Measurements from ENCODE around the gene MAPK12. TPM values are rescaled to one million over a fixed set of nuclear protein-coding genes. Genes with fewer than 3 reads are reported as not detected.

MAPK12 gene
- total RNA-seq, 2 donors from 2014 or later, result 3.9 to 4.6 TPM

GRCh38 chr22:50204571-50204970 lies 56.9 kb downstream of the MAPK12 start:
- intact Hi-C loops (cut with DNase I), result no loop called here
- H3K4me3 ChIP-seq, result no peak overlapping the region
- peaks cover 0 to 3% of the 10 kb centered on the region in 2 donors for H3K36me3 ChIP-seq (replicated peaks in 1 of 2; ENCODE audit: insufficient read depth in 1 of 2, low read depth in 2 of 2)
- DNase-seq (no peak), ATAC-seq (no peak)
- WGBS, 2 donors, result 87 to 91% methylated on average over 7 of the region's 7 CpGs
- H3K27ac ChIP-seq, result no peak overlapping the region
- no peaks in the 10 kb centered on the region for H3K27me3 ChIP-seq
- no peaks in the 10 kb centered on the region for H3K9me3 ChIP-seq
- H3K4me1 ChIP-seq, result peaks cover 25% of the 10 kb centered on the region
- TF ChIP-seq CTCF (IDR thresholded peaks at IDR 0.05) (no peak), POLR2A (IDR thresholded peaks at IDR 0.05) (no peak)

- intact Hi-C loops (cut with DNase I), result no loop called here
- Histone ChIP-seq H3K36me3 (replicated peaks in 1 of 2; ENCODE audit: insufficient read depth in 1 of 2, low read depth in 2 of 2) (peaks cover 0 to 3% of the 10 kb centered on the region in 2 donors), H3K27me3 (no peaks in the 10 kb centered on the region), H3K4me3 (no peak overlapping the region), H3K4me1 (peaks cover 26% of the 10 kb centered on the region), H3K27ac (no peak overlapping the region), H3K9me3 (no peaks in the 10 kb centered on the region)
- WGBS, 2 donors, result 93 to 100% methylated on average over 1 of the region's 1 CpG
- no peak for ATAC-seq
- DNase-seq, result no peak
- TF ChIP-seq CTCF (IDR thresholded peaks at IDR 0.05) (no peak), POLR2A (IDR thresholded peaks at IDR 0.05) (no peak)
These were observed 58.2 kb downstream of the MAPK12 start for GRCh38 chr22:50203288-50203687.

Other genes starting within 250 kb of the MAPK12 start
- gene IL17REL, start 248.9 kb downstream of the MAPK12 start, total RNA-seq, result not detected
- gene TTLL8, start 203.4 kb downstream of the MAPK12 start, total RNA-seq, result not detected
- not detected for gene MLC1, start 176.3 kb downstream of the MAPK12 start, total RNA-seq
- under 1 TPM in 1 of 2 donors, not detected in 1; 0.52 TPM for gene MOV10L1, start 171.7 kb downstream of the MAPK12 start, total RNA-seq
- 1 to 10 TPM in 1 of 2 donors, under 1 TPM in 1; 0.33 to 3.1 TPM for gene PANX2, start 91.0 kb downstream of the MAPK12 start, total RNA-seq
- 100 to 1,000 TPM in 1 of 2 donors, 10 to 100 TPM in 1; 82.8 to 110 TPM for gene TRABD, start 75.8 kb downstream of the MAPK12 start, total RNA-seq
- 10 to 100 TPM; 23.6 to 57.4 TPM for gene SELENOO, start 60.7 kb downstream of the MAPK12 start, total RNA-seq
- 100 to 1,000 TPM in 1 of 2 donors, 10 to 100 TPM in 1; 61.2 to 121 TPM for gene TUBGCP6, start 16.7 kb downstream of the MAPK12 start, total RNA-seq
- gene HDAC10, start 10.4 kb downstream of the MAPK12 start, total RNA-seq, result 100 to 1,000 TPM in 1 of 2 donors, 10 to 100 TPM in 1; 31.9 to 128 TPM
- 1 to 10 TPM; 3.0 to 3.6 TPM for gene MAPK11, start 8.7 kb upstream of the MAPK12 start, total RNA-seq
- 100 to 1,000 TPM; 113 to 140 TPM for gene PLXNB2, start 46.0 kb upstream of the MAPK12 start, total RNA-seq
- gene DENND6B, start 65.3 kb upstream of the MAPK12 start, total RNA-seq, result 1 to 10 TPM; 3.4 to 7.3 TPM
- 10 to 100 TPM; 48.8 to 53.4 TPM for gene PPP6R2, start 81.6 kb upstream of the MAPK12 start, total RNA-seq
- gene SBF1, start 213.4 kb upstream of the MAPK12 start, total RNA-seq, result 10 to 100 TPM; 60.2 to 77.5 TPM
- 1 to 10 TPM; 7.3 to 8.2 TPM for gene ADM2, start 219.9 kb upstream of the MAPK12 start, total RNA-seq
- not detected for gene MIOX, start 225.2 kb upstream of the MAPK12 start, total RNA-seq
- gene LMF2, start 246.0 kb upstream of the MAPK12 start, total RNA-seq, result 100 to 1,000 TPM; 147 to 158 TPM
- 10 to 100 TPM; 30.6 to 35.9 TPM for gene NCAPH2, start 246.5 kb upstream of the MAPK12 start, total RNA-seq